ENCODE results near the gene OR2V1. TPM values are rescaled to one million over a fixed set of nuclear protein-coding genes. Genes with fewer than 3 reads are reported as not detected.
A peak's percentile ranks its signal among the peaks of the same experiment; 100 is the strongest.

OR2V1 gene
- total and polyA plus RNA-seq, 2 experiments from 2014 or later, result not detected

DNA sequence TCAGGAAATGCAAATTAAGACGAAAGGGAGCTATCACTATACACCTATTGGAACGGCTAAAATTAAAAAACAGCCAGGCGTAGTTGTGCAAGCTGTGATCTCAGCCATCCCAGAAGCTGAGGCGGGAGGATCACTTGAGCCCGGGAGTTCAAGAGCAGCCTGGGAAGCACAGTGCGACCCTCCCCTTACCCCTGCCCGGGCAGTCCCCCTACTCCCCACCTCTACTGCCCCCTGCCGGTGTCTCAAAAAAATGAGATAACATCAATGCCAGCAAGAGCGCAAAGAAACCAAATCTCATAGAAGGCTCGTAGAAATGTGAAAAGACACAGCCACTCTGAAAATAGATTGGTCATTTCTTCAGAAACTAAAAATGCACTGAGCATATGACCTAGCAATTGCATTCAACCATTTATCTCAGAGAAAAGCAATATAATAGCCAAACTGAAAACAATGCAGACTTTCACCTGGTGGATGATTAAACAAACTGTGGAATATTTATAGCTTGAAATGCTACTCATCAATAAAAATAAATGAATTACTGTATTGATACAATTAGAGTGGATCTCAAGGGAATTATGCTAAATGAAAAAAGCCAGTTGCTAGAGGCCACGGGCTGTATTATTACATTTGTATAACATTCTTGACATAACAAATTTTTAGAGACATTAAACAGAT, 37.0 kb upstream of the OR2V1 start:
- Histone ChIP-seq H2AFZ (no peak overlapping the region), H3K27me3 (peaks cover 47% of the 10 kb centered on the region), H3K9me2 (replicated peaks; ENCODE audit: insufficient read depth) (no peaks in the 10 kb centered on the region), H3K79me2 (no peaks in the 10 kb centered on the region), H3K27ac (no peak overlapping the region), H3K36me3 (replicated peaks; ENCODE audit: insufficient read depth, low read depth) (no peaks in the 10 kb centered on the region), H3K9me3 (ENCODE audit: low read depth) (no peaks in the 10 kb centered on the region), H4K20me1 (ENCODE audit: insufficient read depth, poor library complexity, severe bottlenecking) (no peaks in the 10 kb centered on the region), H3K4me2 (peak overlapping the region; percentile 85), H3K4me1 (ENCODE audit: insufficient read depth) (peaks cover 12% of the 10 kb centered on the region), H3K4me3 (no peak overlapping the region)
- TF ChIP-seq EZH2phosphoT487 (IDR thresholded peaks at IDR 0.05; ENCODE audit: low read depth, severe bottlenecking, unreplicated experiment), result no peak
- TF ChIP-seq EZH2 (IDR thresholded peaks at IDR 0.05; ENCODE audit: borderline replicate concordance), result no peak
- TF ChIP-seq CTCF (IDR thresholded peaks at IDR 0.05; ENCODE audit: poor library complexity), result peak; percentile 44
- peak; percentile 43 for DNase-seq (ENCODE audit: low spot score)
- 16% methylated on average over 11 of the region's 11 CpGs for WGBS (ENCODE audit: low lambda C conversion rate, missing lambda C conversion rate)

GRCh38 chr5:181166812-181167733, 36.1 kb upstream of the OR2V1 start:
- Histone ChIP-seq H3K79me2 (no peaks in the 10 kb centered on the region), H4K20me1 (ENCODE audit: insufficient read depth, poor library complexity, severe bottlenecking) (no peaks in the 10 kb centered on the region), H3K4me3 (no peak overlapping the region), H3K9me2 (replicated peaks; ENCODE audit: insufficient read depth) (no peaks in the 10 kb centered on the region), H3K4me2 (no peak overlapping the region), H3K27ac (no peak overlapping the region), H2AFZ (no peak overlapping the region), H3K9me3 (ENCODE audit: low read depth) (no peaks in the 10 kb centered on the region), H3K27me3 (peaks cover 38% of the 10 kb centered on the region), H3K4me1 (ENCODE audit: insufficient read depth) (peaks cover 11% of the 10 kb centered on the region), H3K36me3 (replicated peaks; ENCODE audit: insufficient read depth, low read depth) (no peaks in the 10 kb centered on the region)
- WGBS (ENCODE audit: low lambda C conversion rate, missing lambda C conversion rate), result 79% methylated on average over 6 of the region's 6 CpGs
- DNase-seq (ENCODE audit: low spot score), result no peak
- TF ChIP-seq EZH2 (IDR thresholded peaks at IDR 0.05; ENCODE audit: borderline replicate concordance) (no peak), CTCF (IDR thresholded peaks at IDR 0.05; ENCODE audit: poor library complexity) (no peak), EZH2phosphoT487 (IDR thresholded peaks at IDR 0.05; ENCODE audit: low read depth, severe bottlenecking, unreplicated experiment) (no peak)

GRCh38 chr5:181164076-181164952, 33.3 kb upstream of the OR2V1 start:
- Histone ChIP-seq H3K4me2 (no peak overlapping the region), H3K9me2 (replicated peaks; ENCODE audit: insufficient read depth) (no peaks in the 10 kb centered on the region), H3K27ac (no peak overlapping the region), H3K27me3 (peaks cover 35% of the 10 kb centered on the region), H3K36me3 (replicated peaks; ENCODE audit: insufficient read depth, low read depth) (no peaks in the 10 kb centered on the region), H4K20me1 (ENCODE audit: insufficient read depth, poor library complexity, severe bottlenecking) (no peaks in the 10 kb centered on the region), H3K79me2 (no peaks in the 10 kb centered on the region), H3K4me1 (ENCODE audit: insufficient read depth) (peaks cover 3% of the 10 kb centered on the region), H3K9me3 (ENCODE audit: low read depth) (no peaks in the 10 kb centered on the region), H3K4me3 (no peak overlapping the region), H2AFZ (no peak overlapping the region)
- WGBS (ENCODE audit: low lambda C conversion rate, missing lambda C conversion rate), result 32% methylated on average over 51 of the region's 52 CpGs
- TF ChIP-seq EZH2phosphoT487 (IDR thresholded peaks at IDR 0.05; ENCODE audit: low read depth, severe bottlenecking, unreplicated experiment), result no peak
- no peak for TF ChIP-seq EZH2 (IDR thresholded peaks at IDR 0.05; ENCODE audit: borderline replicate concordance)
- TF ChIP-seq CTCF (IDR thresholded peaks at IDR 0.05; ENCODE audit: poor library complexity), result no peak
- no peak for DNase-seq (ENCODE audit: low spot score)

Measured in hepatocyte (in vitro differentiated cells).